LNCAP (cell line): ENCODE measurements around the gene MYOM3.

Source experiments
- CTCF ChIP-seq: fragments of 450-650 bp; IDR thresholded peaks from 2 replicates; pipeline ENCODE4 v1.5.1; 2017; ENCODE audit warnings: mild to moderate bottlenecking

Gene MYOM3

GRCh38 chr1:24082372-24082771 lies 29.6 kb downstream of the MYOM3 start:
- TF ChIP-seq CTCF = no peak

- no peak for TF ChIP-seq CTCF
Observed at GRCh38 chr1:24081190-24081589, 30.7 kb downstream of the MYOM3 start.

- TF ChIP-seq CTCF = no peak
Observed at GRCh38 chr1:24080131-24080530, 31.8 kb downstream of the MYOM3 start.

GRCh38 chr1:24077278-24077978 lies 34.5 kb downstream of the MYOM3 start:
- no peak for TF ChIP-seq CTCF

GRCh38 chr1:24075946-24076345 lies 36.0 kb downstream of the MYOM3 start:
- no peak for TF ChIP-seq CTCF

- no peak for TF ChIP-seq CTCF
Observed at GRCh38 chr1:24075590-24075854, 36.4 kb downstream of the MYOM3 start.

- no peak for TF ChIP-seq CTCF
Observed at GRCh38 chr1:24074817-24075589, 36.9 kb downstream of the MYOM3 start.
